ENCODE measurements around the gene HOXA11.

HOXA11 gene

GRCh38 chr7:27148756-27149641 is 36.0 kb downstream of the HOXA11 start:
- no peak overlapping the region for H3K4me3 Mint-ChIP-seq

GRCh38 chr7:27148031-27148755 is 36.8 kb downstream of the HOXA11 start:
- no peak overlapping the region for H3K27ac Mint-ChIP-seq
- no peak for DNase-seq
- no peaks in the 10 kb centered on the region for H3K36me3 Mint-ChIP-seq (ENCODE audit: low read depth)
- H3K9me3 Mint-ChIP-seq = no peaks in the 10 kb centered on the region
- H3K4me3 Mint-ChIP-seq = peak overlapping the region; percentile 56
- H3K27me3 Mint-ChIP-seq = peaks cover 89% of the 10 kb centered on the region
- peaks cover 30% of the 10 kb centered on the region for H3K4me1 Mint-ChIP-seq (ENCODE audit: low read depth)

More at GRCh38 chr7:27148756-27149641, 36.0 kb downstream of the HOXA11 start:
- DNase-seq = peak; percentile 30
- Mint-ChIP-seq H3K36me3 (ENCODE audit: low read depth) (no peaks in the 10 kb centered on the region), H3K27ac (no peak overlapping the region), H3K27me3 (peaks cover 96% of the 10 kb centered on the region), H3K4me1 (ENCODE audit: low read depth) (peaks cover 30% of the 10 kb centered on the region), H3K9me3 (no peaks in the 10 kb centered on the region)

- no peak within 1 kb of the TSS for H3K27ac Mint-ChIP-seq
- peaks cover 28% of the 10 kb centered on the region for H3K4me1 Mint-ChIP-seq (ENCODE audit: low read depth)
- H3K36me3 Mint-ChIP-seq (ENCODE audit: low read depth) = no peaks in the 10 kb centered on the region
- DNase-seq = no peak
- peaks cover 90% of the 10 kb centered on the region for H3K27me3 Mint-ChIP-seq
- H3K4me3 Mint-ChIP-seq = peak within 1 kb of the TSS; percentile 56
- H3K9me3 Mint-ChIP-seq = no peaks in the 10 kb centered on the region
Measured at GRCh38 chr7:27147199-27148030, 37.6 kb downstream of the HOXA11 start, which contains the start of gene HOXA6. TSS of gene HOXA6 (minus strand) at chr7:27147774. CDS start at chr7:27147749, 25 bp downstream.

GRCh38 chr7:27146491-27147198 is 38.4 kb downstream of the HOXA11 start:
- Mint-ChIP-seq H3K27me3 (peaks cover 88% of the 10 kb centered on the region), H3K36me3 (ENCODE audit: low read depth) (no peaks in the 10 kb centered on the region), H3K9me3 (no peaks in the 10 kb centered on the region), H3K27ac (no peak overlapping the region), H3K4me3 (no peak overlapping the region), H3K4me1 (ENCODE audit: low read depth) (peaks cover 22% of the 10 kb centered on the region)
- no peak for DNase-seq

GRCh38 chr7:27145914-27146412 is 39.1 kb downstream of the HOXA11 start:
- no peaks in the 10 kb centered on the region for H3K36me3 Mint-ChIP-seq (ENCODE audit: low read depth)
- H3K9me3 Mint-ChIP-seq = no peaks in the 10 kb centered on the region
- no peak overlapping the region for H3K27ac Mint-ChIP-seq
- H3K27me3 Mint-ChIP-seq = peaks cover 88% of the 10 kb centered on the region
- peaks cover 15% of the 10 kb centered on the region for H3K4me1 Mint-ChIP-seq (ENCODE audit: low read depth)
- DNase-seq = no peak
- H3K4me3 Mint-ChIP-seq = no peak overlapping the region

- peaks cover 10% of the 10 kb centered on the region for H3K4me1 Mint-ChIP-seq (ENCODE audit: low read depth)
- no peaks in the 10 kb centered on the region for H3K9me3 Mint-ChIP-seq
- no peak for DNase-seq
- H3K36me3 Mint-ChIP-seq (ENCODE audit: low read depth) = no peaks in the 10 kb centered on the region
- no peak overlapping the region for H3K4me3 Mint-ChIP-seq
- peaks cover 81% of the 10 kb centered on the region for H3K27me3 Mint-ChIP-seq
- H3K27ac Mint-ChIP-seq = no peak overlapping the region
Measured at GRCh38 chr7:27145165-27145913, 39.7 kb downstream of the HOXA11 start.

- H3K27me3 Mint-ChIP-seq = peaks cover 76% of the 10 kb centered on the region
- peaks cover 8% of the 10 kb centered on the region for H3K4me1 Mint-ChIP-seq (ENCODE audit: low read depth)
- H3K4me3 Mint-ChIP-seq = no peak overlapping the region
- H3K36me3 Mint-ChIP-seq (ENCODE audit: low read depth) = no peaks in the 10 kb centered on the region
- no peak for DNase-seq
- no peaks in the 10 kb centered on the region for H3K9me3 Mint-ChIP-seq
- no peak overlapping the region for H3K27ac Mint-ChIP-seq
Measured at GRCh38 chr7:27144781-27145164, 40.3 kb downstream of the HOXA11 start.

- no peaks in the 10 kb centered on the region for H3K9me3 Mint-ChIP-seq
- H3K27me3 Mint-ChIP-seq = peaks cover 70% of the 10 kb centered on the region
- no peak for DNase-seq
Measured at GRCh38 chr7:27143950-27144780, 40.9 kb downstream of the HOXA11 start.

GRCh38 chr7:27143023-27143949 is 41.7 kb downstream of the HOXA11 start, which contains the start of gene HOXA5:
TSS of gene HOXA5 (minus strand) at chr7:27143681. CDS start at chr7:27143607, 74 bp downstream.
- no peak for DNase-seq
- Mint-ChIP-seq H3K27ac (no peak within 1 kb of the TSS), H3K4me3 (no peak within 1 kb of the TSS), H3K36me3 (ENCODE audit: low read depth) (no peaks in the 10 kb centered on the region), H3K9me3 (no peaks in the 10 kb centered on the region), H3K27me3 (peaks cover 67% of the 10 kb centered on the region), H3K4me1 (ENCODE audit: low read depth) (peaks cover 6% of the 10 kb centered on the region)

More at GRCh38 chr7:27143950-27144780, 40.9 kb downstream of the HOXA11 start:
- Mint-ChIP-seq H3K4me1 (ENCODE audit: low read depth) (peaks cover 8% of the 10 kb centered on the region), H3K4me3 (no peak overlapping the region), H3K36me3 (ENCODE audit: low read depth) (no peaks in the 10 kb centered on the region), H3K27ac (no peak overlapping the region)

- no peak overlapping the region for H3K4me3 Mint-ChIP-seq
- H3K9me3 Mint-ChIP-seq = no peaks in the 10 kb centered on the region
- peaks cover 2% of the 10 kb centered on the region for H3K4me1 Mint-ChIP-seq (ENCODE audit: low read depth)
- no peaks in the 10 kb centered on the region for H3K36me3 Mint-ChIP-seq (ENCODE audit: low read depth)
- DNase-seq = no peak
- peaks cover 68% of the 10 kb centered on the region for H3K27me3 Mint-ChIP-seq
- no peak overlapping the region for H3K27ac Mint-ChIP-seq
Measured at GRCh38 chr7:27142580-27143022, 42.4 kb downstream of the HOXA11 start.

- Mint-ChIP-seq H3K4me3 (no peak overlapping the region), H3K9me3 (no peaks in the 10 kb centered on the region), H3K27me3 (peaks cover 68% of the 10 kb centered on the region), H3K36me3 (ENCODE audit: low read depth) (no peaks in the 10 kb centered on the region), H3K27ac (no peak overlapping the region), H3K4me1 (ENCODE audit: low read depth) (no peaks in the 10 kb centered on the region)
- DNase-seq = no peak
Measured at GRCh38 chr7:27141923-27142579, 43.0 kb downstream of the HOXA11 start.
